Lung (tissue), 12 donors: ENCODE measurements around the gene LLGL1. TPM values are rescaled to one million over a fixed set of nuclear protein-coding genes. Genes with fewer than 3 reads are reported as not detected.

Experiments
- ATAC-seq: fragments of 200-7000 bp; cut with Tn5 transposase; one replicate; pipeline ENCODE4 v1.9.1; 2020; ENCODE audit warnings: moderate number of reproducible peaks; ENCODE audit not compliant: insufficient read depth, low FRiP score
- DNase-seq, 3 donors: peaks; one replicate each; pipeline ENCODE4 v3.0.0-alpha.2; 2013 to 2017
- H3K27ac ChIP-seq, 2 donors: one replicate each; pipeline ENCODE4 v1.5.1; 2013; ENCODE audit warnings: mild to moderate bottlenecking in 2 of 2, moderate library complexity in 2 of 2, control low read depth in 1 of 2, inconsistent platforms in 1 of 2, low read depth in 1 of 2, low read length in 1 of 2
- H3K27me3 ChIP-seq, 3 donors: one replicate each; pipeline ENCODE4 v1.5.1; 2013; ENCODE audit warnings: low read length in 2 of 3; ENCODE audit not compliant: control insufficient read depth in 3 of 3, insufficient read depth in 3 of 3
- H3K36me3 ChIP-seq, 4 donors: one replicate each; pipeline ENCODE4 v1.5.1; 2013; ENCODE audit warnings: low read length in 4 of 4, mild to moderate bottlenecking in 1 of 4, moderate library complexity in 1 of 4; ENCODE audit not compliant: control insufficient read depth in 4 of 4, insufficient read depth in 4 of 4
- H3K4me1 ChIP-seq, 5 donors: one replicate each; pipeline ENCODE4 v1.5.1; 2013; ENCODE audit warnings: low read length in 5 of 5, mild to moderate bottlenecking in 2 of 5, moderate library complexity in 1 of 5; ENCODE audit not compliant: control insufficient read depth in 5 of 5, insufficient read depth in 5 of 5
- H3K4me3 ChIP-seq: one replicate; pipeline ENCODE4 v1.5.1; 2013; ENCODE audit warnings: mild to moderate bottlenecking, control low read depth, moderate library complexity
- H3K9ac ChIP-seq, 2 donors: one replicate each; pipeline ENCODE4 v1.5.1; 2013; ENCODE audit warnings: low read length in 2 of 2, control low read depth in 1 of 2; ENCODE audit not compliant: insufficient read depth in 1 of 2
- H3K9me3 ChIP-seq, 4 donors: one replicate each; pipeline ENCODE4 v1.5.1; 2013; ENCODE audit warnings: low read length in 3 of 4, mild to moderate bottlenecking in 1 of 4, moderate library complexity in 1 of 4; ENCODE audit not compliant: control insufficient read depth in 4 of 4, insufficient read depth in 3 of 4
- WGBS, 2 donors: extraction: QIAGEN DNeasy Blood & Tissue Kit; methylation state at CpG; one replicate each; pipeline ENCODE4 v1.1.7; 2013; 5-methylcytosine and 5-hydroxymethylcytosine counted together
- polyA plus RNA-seq, 2 donors: library from polyadenylated mRNA; stranded (reverse); fragments of 200-250 nt; gene quantifications; one replicate each; pipeline ENCODE4 v1.2.1, GENCODE V29; 2013
- total RNA-seq, 2 donors: library from RNA; depleted of rRNA in 1 of 2; stranded (reverse); fragments of >200 nt in 1 of 2; gene quantifications; one replicate each; pipeline ENCODE4 v1.2.1, GENCODE V29; 2014 to 2021
- TF ChIP-seq, protein P1 (sequence below): IDR thresholded peaks from 2 replicates; pipeline ENCODE4 v1.5.1; 2012; ENCODE audit warnings: mild to moderate bottlenecking; ENCODE audit errors: control extremely low read depth, extremely low read depth
- donor health status: control.
- donor health status: control.
- donor health status: Bipolar disorder and iron deficiency.
- donor health status: healthy.
- donor health status: DM: yes; HTN: yes; CAD: no.

The LLGL1 gene
- total and polyA plus RNA-seq, 4 donors = 7.1 to 21.8 (median 12.1) TPM

DNA sequence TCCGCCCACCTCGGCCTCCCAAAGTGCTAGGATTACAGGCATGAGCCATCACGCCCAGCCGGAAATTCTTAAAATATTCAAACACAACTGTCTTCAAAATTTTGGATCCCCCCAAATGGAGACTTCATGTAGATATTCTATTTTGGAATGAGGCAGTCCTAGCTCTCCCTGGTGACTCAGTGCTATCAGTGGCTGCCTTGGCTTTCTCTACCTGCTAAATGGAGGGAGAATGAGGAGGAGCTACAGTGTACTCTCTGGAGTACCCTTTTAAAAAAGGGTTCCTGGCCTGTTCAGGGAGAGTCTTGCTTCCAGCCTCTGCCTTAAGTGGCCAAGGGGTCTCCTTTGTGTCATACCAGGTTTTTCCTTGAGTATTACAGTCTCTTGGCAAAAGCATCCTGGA is 31.0 kb upstream of the LLGL1 start:
- TF ChIP-seq, protein P1, sequence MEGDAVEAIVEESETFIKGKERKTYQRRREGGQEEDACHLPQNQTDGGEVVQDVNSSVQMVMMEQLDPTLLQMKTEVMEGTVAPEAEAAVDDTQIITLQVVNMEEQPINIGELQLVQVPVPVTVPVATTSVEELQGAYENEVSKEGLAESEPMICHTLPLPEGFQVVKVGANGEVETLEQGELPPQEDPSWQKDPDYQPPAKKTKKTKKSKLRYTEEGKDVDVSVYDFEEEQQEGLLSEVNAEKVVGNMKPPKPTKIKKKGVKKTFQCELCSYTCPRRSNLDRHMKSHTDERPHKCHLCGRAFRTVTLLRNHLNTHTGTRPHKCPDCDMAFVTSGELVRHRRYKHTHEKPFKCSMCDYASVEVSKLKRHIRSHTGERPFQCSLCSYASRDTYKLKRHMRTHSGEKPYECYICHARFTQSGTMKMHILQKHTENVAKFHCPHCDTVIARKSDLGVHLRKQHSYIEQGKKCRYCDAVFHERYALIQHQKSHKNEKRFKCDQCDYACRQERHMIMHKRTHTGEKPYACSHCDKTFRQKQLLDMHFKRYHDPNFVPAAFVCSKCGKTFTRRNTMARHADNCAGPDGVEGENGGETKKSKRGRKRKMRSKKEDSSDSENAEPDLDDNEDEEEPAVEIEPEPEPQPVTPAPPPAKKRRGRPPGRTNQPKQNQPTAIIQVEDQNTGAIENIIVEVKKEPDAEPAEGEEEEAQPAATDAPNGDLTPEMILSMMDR = no peak
- H3K9me3 ChIP-seq = peaks cover 0 to 2% (median 0%) of the 10 kb centered on the region in 4 donors

DNA sequence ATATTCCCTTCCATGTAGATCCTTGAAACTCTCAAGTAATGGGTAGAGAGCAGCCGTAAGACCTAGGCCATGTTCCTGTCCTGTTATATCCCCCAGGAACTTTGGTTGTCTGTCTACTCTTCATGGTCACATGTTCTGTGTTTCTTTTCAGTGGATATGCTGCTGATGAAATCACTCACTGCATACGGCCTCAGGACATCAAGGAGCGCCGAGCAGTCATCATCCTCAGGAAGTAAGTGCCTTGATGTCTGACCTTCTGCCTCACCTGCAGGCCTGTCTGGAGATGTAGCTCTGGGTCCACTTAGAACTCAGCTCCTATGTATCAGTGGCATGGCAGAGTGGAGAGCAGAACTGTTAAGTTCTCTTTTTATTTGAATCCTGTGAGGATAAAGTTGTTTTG is 30.6 kb upstream of the LLGL1 start:
- DNase-seq (no peak), ATAC-seq (no peak)
- no peaks in the 10 kb centered on the region for H3K27me3 ChIP-seq
- no peak overlapping the region for H3K4me3 ChIP-seq
- H3K36me3 ChIP-seq = peaks cover 15 to 43% (median 24%) of the 10 kb centered on the region in 4 donors
- peaks cover 0 to 2% (median 0%) of the 10 kb centered on the region in 4 donors for H3K9me3 ChIP-seq
- H3K9ac ChIP-seq = no peak overlapping the region
- TF ChIP-seq, protein P1 = no peak
- no peak overlapping the region for H3K27ac ChIP-seq
- WGBS, 2 donors = 78% methylated on average over 4 of the region's 4 CpGs
- peaks cover 0 to 37% (median 9%) of the 10 kb centered on the region in 5 donors for H3K4me1 ChIP-seq

More for the DNA sequence above, 31.0 kb upstream of the LLGL1 start:
- Histone ChIP-seq H3K36me3 (peaks cover 16 to 43% (median 27%) of the 10 kb centered on the region in 4 donors), H3K27me3 (no peaks in the 10 kb centered on the region), H3K9ac (no peak overlapping the region), H3K27ac (no peak overlapping the region), H3K4me3 (no peak overlapping the region), H3K4me1 (peaks cover 0 to 39% (median 9%) of the 10 kb centered on the region in 5 donors)
- DNase-seq = no peak
- ATAC-seq = no peak
- WGBS, 2 donors = 94 to 96% methylated on average over 2 to 4 of the region's 4 CpGs

DNA sequence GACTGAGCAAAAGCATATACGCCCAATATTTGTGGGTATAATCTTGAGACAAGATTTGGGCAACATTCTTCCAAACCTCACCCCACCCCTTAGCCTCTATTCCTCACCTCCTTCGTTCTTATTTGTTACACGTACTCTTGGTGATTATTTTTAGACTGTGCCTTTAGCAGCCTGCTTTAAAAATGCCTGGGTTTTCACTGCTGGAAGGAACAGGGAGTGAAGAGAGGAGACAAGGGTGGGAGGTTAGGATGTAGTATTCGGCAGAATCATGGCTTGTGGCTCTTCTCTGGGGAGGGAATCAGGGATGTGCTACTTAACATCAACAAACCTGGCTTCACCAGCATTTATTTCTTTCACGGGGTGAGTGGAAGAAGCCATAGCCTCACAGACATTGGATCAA is 30.2 kb upstream of the LLGL1 start:
- DNase-seq (no peak), ATAC-seq (no peak)
- H3K27ac ChIP-seq = no peak overlapping the region
- no peak overlapping the region for H3K4me3 ChIP-seq
- peaks cover 0 to 2% (median 0%) of the 10 kb centered on the region in 4 donors for H3K9me3 ChIP-seq
- H3K9ac ChIP-seq = no peak overlapping the region
- peaks cover 13 to 40% (median 24%) of the 10 kb centered on the region in 4 donors for H3K36me3 ChIP-seq
- TF ChIP-seq, protein P1 = no peak
- 89 to 95% methylated on average over 5 of the region's 5 CpGs for WGBS, 2 donors
- peaks cover 0 to 35% (median 9%) of the 10 kb centered on the region in 5 donors for H3K4me1 ChIP-seq
- H3K27me3 ChIP-seq = no peaks in the 10 kb centered on the region
